GM12873 (cell line): ENCODE data around the gene SKOR1.

ENCODE experiments used
- CTCF ChIP-seq: IDR thresholded peaks from 2 replicates; pipeline ENCODE4 v1.5.1; 2012; ENCODE audit warnings: low read depth, mild to moderate bottlenecking, moderate library complexity, low read length, control low read depth; ENCODE audit not compliant: insufficient read depth; ENCODE audit errors: missing control alignments

Gene SKOR1

GRCh38 chr15:67853454-67853853 is 28.1 kb downstream of the SKOR1 start:
- TF ChIP-seq CTCF = no peak

DNA sequence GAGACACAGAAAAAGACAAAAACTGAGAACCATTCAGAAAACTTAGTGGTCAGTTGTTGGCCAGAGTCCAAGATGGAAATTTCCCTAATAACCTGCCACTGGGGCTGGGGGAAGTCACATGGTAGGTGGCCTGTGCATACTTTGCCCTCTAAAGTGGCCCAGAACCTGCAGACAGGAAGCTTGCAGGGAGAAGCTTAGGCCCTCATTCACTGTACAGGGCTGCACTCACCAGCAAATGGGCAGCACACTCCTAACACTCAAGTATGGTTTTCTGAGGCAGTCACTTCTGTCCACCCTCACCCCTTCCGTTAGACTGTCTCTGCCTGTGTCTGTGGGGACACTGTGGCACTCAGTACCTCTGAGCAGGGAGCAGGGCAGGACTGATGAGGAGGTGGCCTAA is 29.0 kb downstream of the SKOR1 start:
- TF ChIP-seq CTCF = no peak

DNA sequence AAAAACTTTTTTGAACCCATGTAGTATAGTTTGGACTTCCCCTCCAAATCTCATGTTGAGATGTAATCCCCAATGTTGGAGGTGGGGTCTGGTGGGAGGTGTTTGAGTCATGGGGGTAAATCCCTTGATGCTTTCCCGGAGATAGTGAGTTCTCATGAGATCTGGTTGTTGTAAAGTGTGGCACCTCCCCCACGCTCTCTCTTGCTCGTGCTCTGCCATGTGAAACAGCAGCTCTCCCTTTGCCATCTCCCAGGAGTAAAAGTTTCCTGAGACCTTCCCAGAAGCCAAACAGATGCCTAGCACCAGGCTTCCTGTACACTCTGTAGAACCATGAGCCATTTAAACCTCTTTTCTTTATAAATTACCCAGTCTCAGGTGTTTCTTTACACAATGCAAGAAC is 30.5 kb downstream of the SKOR1 start:
- no peak for TF ChIP-seq CTCF

- TF ChIP-seq CTCF = no peak
Observed at GRCh38 chr15:67857220-67857619, 31.9 kb downstream of the SKOR1 start.

GRCh38 chr15:67859331-67859946 is 34.1 kb downstream of the SKOR1 start:
- no peak for TF ChIP-seq CTCF

GRCh38 chr15:67861983-67862382 is 36.7 kb downstream of the SKOR1 start:
- TF ChIP-seq CTCF = no peak

DNA sequence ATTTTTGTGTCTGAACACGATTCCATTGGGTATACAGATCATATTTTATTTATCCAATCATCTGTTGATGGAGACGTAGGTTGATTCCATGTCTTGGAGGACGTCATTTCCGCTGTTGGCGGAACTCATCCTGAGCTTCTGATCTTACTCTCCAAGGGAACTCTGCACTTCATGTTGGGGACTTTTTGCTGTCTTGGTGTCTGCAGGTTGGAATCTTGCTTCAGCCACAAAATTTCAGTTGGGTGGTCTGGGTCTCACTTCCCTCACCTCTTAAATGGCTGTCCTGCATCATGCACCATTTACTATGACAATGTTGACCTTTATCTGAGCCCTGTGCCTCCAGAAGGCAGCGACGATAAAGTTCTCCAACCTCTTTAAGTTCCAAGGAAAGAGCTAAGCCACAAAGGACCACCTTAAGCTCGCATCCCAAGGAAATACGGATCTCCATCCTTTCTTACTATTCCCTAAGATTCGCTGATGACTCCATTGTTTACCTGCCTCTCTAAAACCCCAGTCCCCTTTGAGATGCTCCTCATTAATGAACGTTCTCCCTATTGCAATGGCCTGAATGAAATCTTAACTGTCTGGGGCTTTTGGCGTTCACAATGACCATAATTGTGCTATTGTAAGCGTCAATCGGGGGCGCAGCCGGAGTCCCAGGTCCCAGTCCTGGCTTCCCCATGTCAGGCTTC is 37.6 kb downstream of the SKOR1 start:
- no peak for TF ChIP-seq CTCF
